ENCODE measurements around the gene PLEK2. TPM values are rescaled to one million over a fixed set of nuclear protein-coding genes. Genes with fewer than 3 reads are reported as not detected.

The PLEK2 gene
- total RNA-seq, 1 donor from 2014 or later: not detected

GRCh38 chr14:67436006-67436866 lies 24.3 kb upstream of the PLEK2 start:
- no peaks in the 10 kb centered on the region for H3K9me3 Mint-ChIP-seq
- no peak overlapping the region for H3K4me3 Mint-ChIP-seq
- H3K4me1 Mint-ChIP-seq: peaks cover 12% of the 10 kb centered on the region
- DNase-seq (ENCODE audit: low spot score in 2 of 2, unreplicated experiment in 2 of 2): no peak
- no peak for TF ChIP-seq CTCF (IDR thresholded peaks at IDR 0.05; ENCODE audit: unreplicated experiment)
- no peak overlapping the region for H3K27ac Mint-ChIP-seq
- H3K27me3 Mint-ChIP-seq (ENCODE audit: low read depth): peaks cover 22% of the 10 kb centered on the region
- no peaks in the 10 kb centered on the region for H3K36me3 Mint-ChIP-seq

GRCh38 chr14:67435603-67436002 lies 23.6 kb upstream of the PLEK2 start:
- Mint-ChIP-seq H3K27me3 (ENCODE audit: low read depth) (peaks cover 22% of the 10 kb centered on the region), H3K4me3 (no peak overlapping the region), H3K4me1 (peaks cover 10% of the 10 kb centered on the region), H3K9me3 (no peaks in the 10 kb centered on the region), H3K36me3 (no peaks in the 10 kb centered on the region), H3K27ac (no peak overlapping the region)
- DNase-seq (ENCODE audit: low spot score in 2 of 2, unreplicated experiment in 2 of 2): no peak
- no peak for TF ChIP-seq CTCF (IDR thresholded peaks at IDR 0.05; ENCODE audit: unreplicated experiment)

GRCh38 chr14:67432050-67432564 lies 20.1 kb upstream of the PLEK2 start:
- no peaks in the 10 kb centered on the region for H3K9me3 Mint-ChIP-seq
- H3K36me3 Mint-ChIP-seq: no peaks in the 10 kb centered on the region
- H3K4me1 Mint-ChIP-seq: peaks cover 12% of the 10 kb centered on the region
- H3K4me3 Mint-ChIP-seq: no peak overlapping the region
- TF ChIP-seq CTCF (IDR thresholded peaks at IDR 0.05; ENCODE audit: unreplicated experiment): no peak
- no peak for DNase-seq (ENCODE audit: low spot score in 2 of 2, unreplicated experiment in 2 of 2)
- H3K27ac Mint-ChIP-seq: no peak overlapping the region
- peaks cover 14% of the 10 kb centered on the region for H3K27me3 Mint-ChIP-seq (ENCODE audit: low read depth)

GRCh38 chr14:67429510-67430205 lies 17.7 kb upstream of the PLEK2 start:
- Mint-ChIP-seq H3K4me3 (no peak overlapping the region), H3K27ac (no peak overlapping the region), H3K27me3 (ENCODE audit: low read depth) (peaks cover 18% of the 10 kb centered on the region), H3K4me1 (peaks cover 12% of the 10 kb centered on the region), H3K9me3 (no peaks in the 10 kb centered on the region), H3K36me3 (no peaks in the 10 kb centered on the region)
- TF ChIP-seq CTCF (IDR thresholded peaks at IDR 0.05; ENCODE audit: unreplicated experiment): no peak
- no peak for DNase-seq (ENCODE audit: low spot score in 2 of 2, unreplicated experiment in 2 of 2)

- TF ChIP-seq CTCF (IDR thresholded peaks at IDR 0.05; ENCODE audit: unreplicated experiment): no peak
- no peak for DNase-seq (ENCODE audit: low spot score in 2 of 2, unreplicated experiment in 2 of 2)
- Mint-ChIP-seq H3K9me3 (no peaks in the 10 kb centered on the region), H3K36me3 (no peaks in the 10 kb centered on the region), H3K4me3 (no peak overlapping the region), H3K27me3 (ENCODE audit: low read depth) (peaks cover 15% of the 10 kb centered on the region), H3K27ac (no peak overlapping the region), H3K4me1 (peaks cover 12% of the 10 kb centered on the region)
Observed at GRCh38 chr14:67428501-67429031, 16.6 kb upstream of the PLEK2 start.

All from mesothelial cell of epicardium (in vitro differentiated cells).